T-helper 9 cell (primary cell): ENCODE measurements around the gene PCMTD2.
"Not testable (repeated sequence)": the region's sequence is repeated elsewhere in the genome, so short reads cannot be mapped to it uniquely, and the experiment has no call there.

ENCODE experiments used
- DNase-seq: peaks from one replicate; pipeline ENCODE4 v3.0.0-alpha.2; 2020

Gene PCMTD2

DNA sequence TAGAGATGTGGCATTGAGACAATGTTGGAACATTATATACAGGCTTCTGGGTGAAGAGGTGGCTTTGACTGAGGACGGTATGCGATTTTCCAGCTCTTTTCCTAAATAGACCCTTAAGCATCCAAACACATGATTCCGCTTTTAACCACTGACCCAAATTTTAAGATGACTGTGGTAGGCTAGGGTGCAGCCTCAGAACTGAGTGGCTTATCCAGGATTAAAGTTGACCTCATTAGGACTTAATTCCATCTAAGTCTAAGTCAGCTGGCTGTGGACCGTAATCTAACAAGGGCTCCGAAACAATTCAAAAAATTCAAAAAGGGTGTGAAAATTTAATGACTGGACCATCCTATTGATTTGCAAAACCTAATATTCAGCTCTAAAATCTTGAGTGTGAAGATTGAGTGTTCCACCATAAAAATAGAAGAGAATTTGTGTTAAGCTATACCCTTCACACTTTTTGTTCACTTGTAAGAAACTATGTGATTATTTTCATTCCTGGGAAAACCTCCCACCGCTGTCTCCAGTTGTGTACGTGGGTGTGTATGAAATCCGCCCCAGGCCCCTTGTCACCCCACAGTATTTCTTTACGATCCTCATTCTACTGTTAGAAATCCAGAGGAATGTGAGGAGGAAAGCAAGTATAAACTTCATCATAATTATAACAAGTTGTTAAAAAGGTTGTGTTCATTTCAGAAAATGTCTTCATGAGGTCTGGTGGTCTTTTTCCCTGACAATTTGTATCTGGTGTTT is 2.7 kb downstream of the PCMTD2 start:
- DNase-seq, result no peak

GRCh38 chr20:64260239-64260638 is 4.7 kb downstream of the PCMTD2 start:
- DNase-seq, result no peak

DNA sequence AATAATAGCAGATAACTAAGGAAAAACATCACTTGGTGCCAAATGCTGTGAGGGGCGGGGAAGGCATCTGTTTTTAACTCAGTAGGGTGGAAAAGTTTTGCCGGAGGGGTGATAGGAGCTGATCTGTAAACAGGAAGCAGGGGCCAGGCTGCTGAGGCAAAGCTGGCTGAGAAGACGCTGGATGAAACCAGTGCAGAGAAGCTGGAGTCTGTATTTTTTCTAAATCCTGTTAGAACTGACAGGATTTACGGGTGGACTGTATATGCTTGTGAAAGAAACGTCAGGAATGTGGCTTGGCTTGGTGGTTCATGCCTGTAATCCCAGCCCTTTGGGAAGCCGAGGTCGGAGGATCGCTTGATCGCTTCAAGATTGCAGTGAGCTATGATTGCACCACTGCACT is 5.6 kb downstream of the PCMTD2 start:
- DNase-seq, result no peak

DNA sequence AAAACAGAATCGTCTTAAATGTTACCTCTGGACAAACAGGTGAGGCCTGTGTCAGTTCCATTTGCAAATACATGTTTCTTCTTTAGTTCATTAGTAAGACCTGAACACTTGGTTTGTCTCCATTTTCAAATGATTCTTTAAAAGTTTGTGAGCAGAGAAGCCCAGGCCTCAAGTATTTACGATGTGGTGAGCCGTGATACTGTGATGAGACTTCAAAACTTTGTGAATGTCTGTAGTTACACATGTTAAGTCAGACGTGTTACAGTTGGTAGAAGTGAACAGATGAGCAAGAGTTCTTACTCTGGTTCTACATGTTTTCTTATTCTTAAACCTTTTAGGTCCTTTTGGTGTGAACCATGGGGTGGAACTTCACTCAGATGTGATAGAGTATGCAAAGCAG is 8.5 kb downstream of the PCMTD2 start:
- DNase-seq, result no peak

GRCh38 chr20:64265201-64265600 is 9.7 kb downstream of the PCMTD2 start:
- DNase-seq, result no peak

GRCh38 chr20:64266988-64267387 is 11.4 kb downstream of the PCMTD2 start:
- DNase-seq, result no peak

GRCh38 chr20:64268174-64268573 is 12.6 kb downstream of the PCMTD2 start:
- no peak for DNase-seq

- DNase-seq, result no peak
Measured at GRCh38 chr20:64269604-64270411, 14.3 kb downstream of the PCMTD2 start.

DNA sequence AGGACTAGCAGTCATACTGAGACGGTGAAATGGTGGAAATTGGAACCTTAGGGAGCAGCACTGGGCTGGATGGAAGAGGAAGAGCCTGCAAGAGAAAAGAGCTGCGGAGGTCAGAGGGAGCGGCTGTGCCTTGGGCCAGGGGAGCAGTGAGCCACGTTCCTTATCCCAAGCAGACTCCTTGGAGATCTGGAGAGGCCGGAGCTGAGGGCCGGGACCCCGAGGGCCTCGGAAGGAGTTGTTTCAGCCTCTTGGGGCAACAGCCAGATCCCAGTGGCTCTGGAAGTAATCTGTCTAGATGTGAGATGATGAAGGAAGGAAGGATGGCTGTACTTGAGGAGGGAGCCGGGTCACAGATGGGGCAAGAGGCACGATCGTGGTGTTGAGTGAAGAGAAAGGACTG is 16.1 kb downstream of the PCMTD2 start:
- no peak for DNase-seq

GRCh38 chr20:64273109-64273508 is 17.6 kb downstream of the PCMTD2 start:
- no peak for DNase-seq

GRCh38 chr20:64276817-64277216 is 21.3 kb downstream of the PCMTD2 start:
- DNase-seq, result no peak

- DNase-seq, result no peak
Measured at GRCh38 chr20:64277571-64278316, 22.2 kb downstream of the PCMTD2 start.

DNA sequence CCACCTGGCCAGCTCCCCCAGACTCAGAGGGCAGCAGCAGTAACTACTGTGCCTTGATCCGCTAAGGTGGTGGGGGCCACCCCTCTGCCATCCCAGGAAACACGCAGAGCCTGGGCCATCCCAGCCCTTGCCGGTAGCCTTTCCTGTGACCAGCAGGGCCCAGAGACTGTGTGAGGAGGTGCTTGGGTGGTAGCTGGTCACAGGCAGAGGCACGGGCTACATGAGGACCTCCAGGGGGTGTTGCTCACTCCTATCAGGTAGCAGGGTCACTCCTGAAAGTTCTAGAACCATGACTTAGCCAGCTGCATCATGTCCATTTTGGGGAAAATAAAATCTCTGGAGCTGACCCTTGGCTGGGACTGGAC is 22.8 kb downstream of the PCMTD2 start:
- no peak for DNase-seq

DNA sequence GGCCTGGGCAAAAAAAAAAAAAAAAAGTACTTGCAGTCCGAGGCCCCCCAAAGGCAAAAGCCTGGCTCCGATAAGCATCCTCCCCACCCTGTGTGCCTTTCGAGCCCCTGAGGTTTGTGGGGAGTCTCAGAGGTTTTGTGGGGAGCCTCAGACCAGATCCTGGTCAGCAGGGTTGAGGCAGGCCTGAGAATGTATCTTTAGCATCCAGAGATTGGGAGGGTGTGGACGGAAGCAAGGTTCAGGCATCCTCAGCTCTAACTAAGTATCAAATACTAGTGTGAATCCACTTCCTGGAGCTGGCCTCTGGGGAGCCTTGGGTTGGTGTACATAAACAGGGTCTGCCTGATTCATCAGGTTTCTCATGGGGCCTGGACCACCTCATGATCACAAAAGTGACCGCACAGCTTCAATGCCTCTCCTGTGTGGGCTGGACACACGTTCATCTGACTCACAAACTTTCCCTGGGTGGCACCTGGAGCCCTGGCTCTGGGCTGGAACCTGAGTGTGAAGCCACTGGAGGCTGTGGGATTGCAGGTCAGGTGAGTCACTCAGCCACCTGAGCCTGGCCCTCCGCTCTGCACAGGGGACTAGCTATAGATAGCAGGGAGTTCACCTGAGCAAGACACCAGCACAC is 24.4 kb downstream of the PCMTD2 start:
- DNase-seq, result no peak

- no peak for DNase-seq
Measured at GRCh38 chr20:64280460-64280843, 24.9 kb downstream of the PCMTD2 start.

- DNase-seq, result no peak
Measured at GRCh38 chr20:64283646-64284045, 28.1 kb downstream of the PCMTD2 start.

- DNase-seq, result peak; percentile 47
Measured at GRCh38 chr20:64285579-64286446, 30.3 kb downstream of the PCMTD2 start.

DNA sequence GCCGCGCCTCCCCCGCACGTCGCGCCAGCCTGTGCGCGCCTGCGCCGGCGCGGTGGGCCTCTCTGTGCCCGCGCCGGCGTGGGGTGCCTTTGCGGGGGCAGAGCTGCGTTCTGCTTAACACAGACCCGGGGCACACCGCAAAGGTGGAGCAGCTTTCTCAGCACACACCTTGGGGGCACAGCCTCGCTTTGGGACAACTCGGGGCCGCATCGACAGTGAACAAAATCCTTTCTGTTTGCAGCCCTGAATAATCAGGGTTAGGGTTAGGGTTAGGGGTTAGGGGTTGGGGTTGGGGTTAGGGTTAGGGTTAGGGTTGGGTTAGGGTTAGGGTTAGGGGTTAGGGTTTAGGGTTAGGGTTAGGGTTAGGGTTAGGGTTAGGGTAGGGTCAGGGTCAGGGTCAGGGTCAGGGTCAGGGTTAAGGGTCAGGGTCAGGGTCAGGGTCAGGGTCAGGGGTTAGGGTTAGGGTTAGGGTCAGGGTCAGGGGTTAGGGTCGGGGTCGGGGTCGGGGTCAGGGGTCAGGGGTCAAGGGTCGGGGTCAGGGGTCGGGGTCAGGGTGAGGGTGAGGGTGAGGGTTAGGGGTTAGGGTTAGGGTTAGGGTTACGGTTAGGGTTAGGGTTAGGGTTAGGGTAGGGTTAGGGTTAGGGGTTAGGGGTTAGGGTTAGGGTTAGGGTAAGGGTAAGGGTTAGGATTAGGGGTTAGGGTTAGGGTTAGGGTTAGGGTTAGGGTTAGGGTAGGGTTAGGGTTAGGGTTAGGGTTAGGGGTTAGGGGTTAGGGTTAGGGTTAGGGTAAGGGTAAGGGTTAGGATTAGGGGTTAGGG is 31.1 kb downstream of the PCMTD2 start:
- peak; percentile 19 for DNase-seq

DNA sequence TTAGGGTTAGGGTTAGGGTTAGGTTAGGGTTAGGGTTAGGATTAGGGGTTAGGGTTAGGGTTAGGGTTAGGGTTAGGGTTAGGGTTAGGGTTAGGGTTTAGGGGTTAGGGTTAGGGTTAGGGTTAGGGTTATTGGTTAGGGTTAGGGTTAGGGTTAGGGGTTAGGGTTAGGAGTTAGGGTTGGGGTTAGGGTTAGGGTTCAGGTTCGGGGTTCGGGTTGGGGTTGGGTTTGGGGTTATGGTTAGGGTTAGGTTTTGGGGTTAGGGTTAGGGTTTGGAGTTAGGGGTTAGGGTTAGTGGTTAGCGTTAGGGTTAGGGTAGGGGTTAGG is 31.7 kb downstream of the PCMTD2 start:
- DNase-seq, result not testable (repeated sequence)

GRCh38 chr20:64292167-64292566 is 36.6 kb downstream of the PCMTD2 start:
- not testable (repeated sequence) for DNase-seq

DNA sequence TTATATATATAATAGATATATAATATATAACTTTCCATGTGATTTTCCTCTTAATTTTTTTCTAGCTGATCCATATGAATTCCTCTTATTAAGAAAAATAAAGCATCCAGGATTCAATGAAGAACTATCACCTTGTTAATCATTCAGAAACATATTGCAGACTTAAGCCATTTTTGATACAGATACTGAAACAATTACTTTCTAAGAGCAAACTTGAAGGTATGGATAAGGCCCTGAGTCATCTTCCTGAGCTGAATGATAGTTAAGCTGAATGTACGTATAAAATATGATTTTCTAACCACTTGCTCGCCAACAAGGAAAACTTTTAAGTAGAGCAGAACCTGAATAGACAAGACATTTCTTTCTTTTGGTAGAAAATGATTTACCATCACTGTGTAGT is 47.5 kb downstream of the PCMTD2 start:
- not testable (repeated sequence) for DNase-seq
